Measurements from ENCODE around the gene CERS6.

- TF ChIP-seq CTCF (IDR thresholded peaks at IDR 0.05) (no peak), POLR2AphosphoS5 (IDR thresholded peaks at IDR 0.05) (no peak), POLR2A (IDR thresholded peaks at IDR 0.05) (no peak)
Measured at GRCh38 chr2:168639441-168639898, 183.4 kb downstream of the CERS6 start.

Data from breast epithelium (tissue), 3 donors.